22Rv1 (cell line): Measurements from ENCODE around the gene ISM1.

Source experiments
- CTCF ChIP-seq: fragments of 450-650 bp; IDR thresholded peaks from 2 replicates; pipeline ENCODE4 v1.5.1; 2017; ENCODE audit warnings: mild to moderate bottlenecking
- ZFX ChIP-seq: fragments of 450-650 bp; IDR thresholded peaks from 2 replicates; pipeline ENCODE4 v1.6.1; 2017; ENCODE audit warnings: antibody characterized with exemption, borderline replicate concordance

- TF ChIP-seq CTCF, result no peak
- TF ChIP-seq ZFX, result no peak
Measured at GRCh38 chr20:13243826-13244376, 22.8 kb downstream of the ISM1 start.
